HepG2 (cell line): ENCODE results near the gene DNAJA3. TPM values are rescaled to one million over a fixed set of nuclear protein-coding genes. Genes with fewer than 3 reads are reported as not detected.

ENCODE experiments used
- ARNT2 ChIP-seq: sonication (generic); formaldehyde crosslinking; IDR thresholded peaks from 2 replicates; pipeline ENCODE4 v1.8.0; 2022; ENCODE audit warnings: mild to moderate bottlenecking, low read depth, missing genetic modification reagents, moderate library complexity
- EZH2 ChIP-seq: conservative IDR thresholded peaks from 2 replicates; pipeline ENCODE4 v1.6.1; 2012; ENCODE audit warnings: mild to moderate bottlenecking, low read depth, low read length, moderate library complexity
- GLI4 ChIP-seq: sonication (generic); formaldehyde crosslinking; IDR thresholded peaks from 2 replicates; pipeline ENCODE4 v1.5.1; 2020; ENCODE audit warnings: missing genetic modification reagents, mild to moderate bottlenecking, moderate library complexity, borderline replicate concordance
- MEF2D ChIP-seq: sonication (generic); formaldehyde crosslinking; IDR thresholded peaks from 2 replicates; pipeline ENCODE4 v1.5.1; 2020; ENCODE audit warnings: mild to moderate bottlenecking, missing genetic modification reagents
- MEIS2 ChIP-seq: sonication (generic); formaldehyde crosslinking; IDR thresholded peaks from 2 replicates; pipeline ENCODE4 v1.9.0; 2021; ENCODE audit warnings: mild to moderate bottlenecking, missing genetic modification reagents
- NFRKB ChIP-seq: fragments of 450-650 bp; IDR thresholded peaks from 2 replicates; pipeline ENCODE4 v1.6.1; 2017
- SAFB2 ChIP-seq: sonication (generic); formaldehyde crosslinking; IDR thresholded peaks from 2 replicates; pipeline ENCODE4 v1.5.1; 2020; ENCODE audit warnings: missing genetic modification reagents, low read depth, mild to moderate bottlenecking, borderline replicate concordance
- SALL2 ChIP-seq: sonication (generic); formaldehyde crosslinking; IDR thresholded peaks from 2 replicates; pipeline ENCODE4 v1.8.1; 2023; ENCODE audit warnings: mild to moderate bottlenecking, missing genetic modification reagents, inconsistent platforms
- SP4 ChIP-seq: sonication (generic); formaldehyde crosslinking; IDR thresholded peaks from 2 replicates; pipeline ENCODE4 v1.8.1; 2023; ENCODE audit warnings: mild to moderate bottlenecking, missing genetic modification reagents
- ZBTB42 ChIP-seq: sonication (generic); formaldehyde crosslinking; IDR thresholded peaks from 2 replicates; pipeline ENCODE4 v1.5.0; 2020; ENCODE audit warnings: mild to moderate bottlenecking, missing genetic modification reagents
- ZEB1 ChIP-seq: IDR thresholded peaks from 2 replicates; pipeline ENCODE4 v1.6.1; 2012; ENCODE audit warnings: mild to moderate bottlenecking, low read depth, inconsistent platforms; ENCODE audit not compliant: insufficient replicate concordance
- ZFP90 ChIP-seq: sonication (generic); formaldehyde crosslinking; IDR thresholded peaks from 2 replicates; pipeline ENCODE4 v1.8.0; 2022; ENCODE audit warnings: missing genetic modification reagents, mild to moderate bottlenecking, inconsistent platforms, borderline replicate concordance
- ZNF253 ChIP-seq: sonication (generic); formaldehyde crosslinking; IDR thresholded peaks from 2 replicates; pipeline ENCODE4 v1.8.0; 2022; ENCODE audit warnings: mild to moderate bottlenecking, missing genetic modification reagents, borderline replicate concordance
- ZNF280B ChIP-seq: sonication (generic); formaldehyde crosslinking; IDR thresholded peaks from 2 replicates; pipeline ENCODE4 v1.5.0; 2020; ENCODE audit warnings: missing genetic modification reagents, mild to moderate bottlenecking, borderline replicate concordance
- ZNF296 ChIP-seq: sonication (generic); formaldehyde crosslinking; conservative IDR thresholded peaks from 2 replicates; pipeline ENCODE4 v1.5.0; 2020; ENCODE audit warnings: mild to moderate bottlenecking, missing genetic modification reagents
- ZNF546 ChIP-seq: sonication (generic); formaldehyde crosslinking; conservative IDR thresholded peaks from 2 replicates; pipeline ENCODE4 v1.8.1; 2023; ENCODE audit warnings: mild to moderate bottlenecking, missing genetic modification reagents
- ZNF619 ChIP-seq: sonication (generic); formaldehyde crosslinking; IDR thresholded peaks from 2 replicates; pipeline ENCODE4 v1.4.0; 2020; ENCODE audit warnings: mild to moderate bottlenecking, missing genetic modification reagents
- ZNF777 ChIP-seq: sonication (generic); formaldehyde crosslinking; IDR thresholded peaks from 2 replicates; pipeline ENCODE4 v1.4.0; 2020; ENCODE audit warnings: missing genetic modification reagents
- ZSCAN20 ChIP-seq: sonication (generic); formaldehyde crosslinking; IDR thresholded peaks from 2 replicates; pipeline ENCODE4 v1.4.0; 2020; ENCODE audit warnings: missing genetic modification reagents, mild to moderate bottlenecking, borderline replicate concordance
- polyA plus RNA-seq, 8 experiments: library from polyadenylated mRNA; depleted of rRNA in 3 of 8; stranded (reverse) in 7 of 8; unstranded in 1 of 8; fragments of >200 nt; fragmentation: Illumina TruSeq in 4 of 8; extraction: Trizol in 4 of 8; gene quantifications; 2 replicates each; pipeline versions ENCODE4 v1.2.1 to v1.2.3, GENCODE V29; 2011 to 2016; ENCODE audit warnings: low read depth in 4 of 8, missing spikeins in 1 of 8, mixed read lengths in 1 of 8; ENCODE audit not compliant: insufficient read depth in 1 of 8
- total RNA-seq, 5 experiments: library from RNA; depleted of rRNA; stranded (reverse); fragments of >200 nt; fragmentation: Illumina TruSeq; extraction: Trizol; gene quantifications; 2 replicates each; pipeline ENCODE4 v1.2.3, GENCODE V29; 2016; ENCODE audit warnings: low read depth in 1 of 5
- TF ChIP-seq, protein P1 (sequence below): sonication (generic); formaldehyde crosslinking; conservative IDR thresholded peaks from 2 replicates; pipeline ENCODE4 v1.4.0; 2020; ENCODE audit warnings: mild to moderate bottlenecking, missing genetic modification reagents, moderate library complexity
- TF ChIP-seq, protein P2 (sequence below): sonication (generic); formaldehyde crosslinking; IDR thresholded peaks from 2 replicates; pipeline ENCODE4 v1.9.0; 2021; ENCODE audit warnings: missing genetic modification reagents, borderline replicate concordance

Gene DNAJA3
- total and polyA plus RNA-seq, 2 of the 13 experiments (the other 11 are each of a cell fraction or from before 2014, with no cell fraction given): 77.0 to 83.3 TPM

GRCh38 chr16:4425378-4426020 lies at the start of gene DNAJA3 (continued):
- no peak for TF ChIP-seq ZFP90 (CRISPR knock-in tag)
- 0 out of 2 replicates have a peak, but pooled peaks have one; percentile 37 for TF ChIP-seq NFRKB
- no peak for TF ChIP-seq ZNF619 (CRISPR knock-in tag)
- TF ChIP-seq, protein P1, sequence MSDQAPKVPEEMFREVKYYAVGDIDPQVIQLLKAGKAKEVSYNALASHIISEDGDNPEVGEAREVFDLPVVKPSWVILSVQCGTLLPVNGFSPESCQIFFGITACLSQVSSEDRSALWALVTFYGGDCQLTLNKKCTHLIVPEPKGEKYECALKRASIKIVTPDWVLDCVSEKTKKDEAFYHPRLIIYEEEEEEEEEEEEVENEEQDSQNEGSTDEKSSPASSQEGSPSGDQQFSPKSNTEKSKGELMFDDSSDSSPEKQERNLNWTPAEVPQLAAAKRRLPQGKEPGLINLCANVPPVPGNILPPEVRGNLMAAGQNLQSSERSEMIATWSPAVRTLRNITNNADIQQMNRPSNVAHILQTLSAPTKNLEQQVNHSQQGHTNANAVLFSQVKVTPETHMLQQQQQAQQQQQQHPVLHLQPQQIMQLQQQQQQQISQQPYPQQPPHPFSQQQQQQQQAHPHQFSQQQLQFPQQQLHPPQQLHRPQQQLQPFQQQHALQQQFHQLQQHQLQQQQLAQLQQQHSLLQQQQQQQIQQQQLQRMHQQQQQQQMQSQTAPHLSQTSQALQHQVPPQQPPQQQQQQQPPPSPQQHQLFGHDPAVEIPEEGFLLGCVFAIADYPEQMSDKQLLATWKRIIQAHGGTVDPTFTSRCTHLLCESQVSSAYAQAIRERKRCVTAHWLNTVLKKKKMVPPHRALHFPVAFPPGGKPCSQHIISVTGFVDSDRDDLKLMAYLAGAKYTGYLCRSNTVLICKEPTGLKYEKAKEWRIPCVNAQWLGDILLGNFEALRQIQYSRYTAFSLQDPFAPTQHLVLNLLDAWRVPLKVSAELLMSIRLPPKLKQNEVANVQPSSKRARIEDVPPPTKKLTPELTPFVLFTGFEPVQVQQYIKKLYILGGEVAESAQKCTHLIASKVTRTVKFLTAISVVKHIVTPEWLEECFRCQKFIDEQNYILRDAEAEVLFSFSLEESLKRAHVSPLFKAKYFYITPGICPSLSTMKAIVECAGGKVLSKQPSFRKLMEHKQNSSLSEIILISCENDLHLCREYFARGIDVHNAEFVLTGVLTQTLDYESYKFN (CRISPR knock-in tag): no peak
- TF ChIP-seq MEF2D (CRISPR knock-in tag): no peak
- TF ChIP-seq SP4 (CRISPR knock-in tag): peak; percentile 79
- no peak for TF ChIP-seq ZNF253 (CRISPR knock-in tag)
- no peak; the same call in 1 of the 2 replicates for TF ChIP-seq GLI4 (CRISPR knock-in tag)
- no peak for TF ChIP-seq ZBTB42
- TF ChIP-seq ZSCAN20: no peak
- 0 out of 2 replicates have a peak, but pooled peaks have one; percentile 12 for TF ChIP-seq ZNF280B (CRISPR knock-in tag)
- no peak for TF ChIP-seq EZH2
- peak; percentile 90; the same call in 1 of the 2 replicates for TF ChIP-seq ARNT2 (CRISPR knock-in tag)
- TF ChIP-seq ZNF296 (CRISPR knock-in tag): no peak
- TF ChIP-seq MEIS2: peak; percentile 23; the same call in 1 of the 2 replicates
- no peak for TF ChIP-seq SAFB2 (CRISPR knock-in tag)
- no peak for TF ChIP-seq ZNF546
- no peak for TF ChIP-seq ZEB1
- TF ChIP-seq SALL2 (CRISPR knock-in tag): no peak
- TF ChIP-seq, protein P2, sequence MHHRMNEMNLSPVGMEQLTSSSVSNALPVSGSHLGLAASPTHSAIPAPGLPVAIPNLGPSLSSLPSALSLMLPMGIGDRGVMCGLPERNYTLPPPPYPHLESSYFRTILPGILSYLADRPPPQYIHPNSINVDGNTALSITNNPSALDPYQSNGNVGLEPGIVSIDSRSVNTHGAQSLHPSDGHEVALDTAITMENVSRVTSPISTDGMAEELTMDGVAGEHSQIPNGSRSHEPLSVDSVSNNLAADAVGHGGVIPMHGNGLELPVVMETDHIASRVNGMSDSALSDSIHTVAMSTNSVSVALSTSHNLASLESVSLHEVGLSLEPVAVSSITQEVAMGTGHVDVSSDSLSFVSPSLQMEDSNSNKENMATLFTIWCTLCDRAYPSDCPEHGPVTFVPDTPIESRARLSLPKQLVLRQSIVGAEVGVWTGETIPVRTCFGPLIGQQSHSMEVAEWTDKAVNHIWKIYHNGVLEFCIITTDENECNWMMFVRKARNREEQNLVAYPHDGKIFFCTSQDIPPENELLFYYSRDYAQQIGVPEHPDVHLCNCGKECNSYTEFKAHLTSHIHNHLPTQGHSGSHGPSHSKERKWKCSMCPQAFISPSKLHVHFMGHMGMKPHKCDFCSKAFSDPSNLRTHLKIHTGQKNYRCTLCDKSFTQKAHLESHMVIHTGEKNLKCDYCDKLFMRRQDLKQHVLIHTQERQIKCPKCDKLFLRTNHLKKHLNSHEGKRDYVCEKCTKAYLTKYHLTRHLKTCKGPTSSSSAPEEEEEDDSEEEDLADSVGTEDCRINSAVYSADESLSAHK (CRISPR knock-in tag): peak; percentile 60; the same call in 1 of the 2 replicates
- no peak; the same call in 1 of the 2 replicates for TF ChIP-seq ZNF777 (CRISPR knock-in tag)
